GM12892 (cell line): ENCODE data around the gene FAM184B.

ENCODE experiments used
- POLR2A ChIP-seq: IDR thresholded peaks from 2 replicates; pipeline ENCODE4 v1.6.1; 2011; ENCODE audit warnings: low read depth, low read length, control low read depth
- TAF1 ChIP-seq: IDR thresholded peaks from 2 replicates; pipeline ENCODE4 v1.6.1; 2011; ENCODE audit warnings: low read depth, mild to moderate bottlenecking, control low read depth, low read length, borderline replicate concordance

DNA sequence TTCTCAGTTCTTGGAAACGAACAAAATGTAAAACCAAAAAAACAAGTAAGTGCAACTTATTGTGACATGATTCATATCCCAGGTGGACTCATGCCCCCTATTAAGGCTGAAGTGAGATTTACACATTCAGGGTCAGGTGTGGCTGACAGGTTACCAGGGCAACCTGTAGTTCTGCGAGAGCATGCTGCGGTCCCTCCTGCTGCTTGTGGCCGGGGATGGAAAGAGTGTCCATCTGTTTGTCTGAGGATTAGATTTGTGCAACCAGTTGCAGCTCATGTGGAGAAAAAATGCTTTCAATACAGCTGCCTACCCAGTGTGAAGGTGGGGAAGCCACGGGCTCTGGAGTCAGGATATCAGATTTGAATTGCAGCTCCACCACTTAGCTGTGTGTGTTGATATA, 78.8 kb downstream of the FAM184B start:
- TF ChIP-seq POLR2A (no peak), TAF1 (no peak)
